ENCODE measurements around the gene SMPD1.

GRCh38 chr11:6415797-6416196 lies 25.5 kb downstream of the SMPD1 start:
- TF ChIP-seq CTCF (IDR thresholded peaks at IDR 0.05) (no peak), POLR2AphosphoS5 (IDR thresholded peaks at IDR 0.05) (no peak), POLR2A (IDR thresholded peaks at IDR 0.05) (no peak)
